Osteoblast (primary cell): ENCODE data around the gene DHX15. TPM values are rescaled to one million over a fixed set of nuclear protein-coding genes. Genes with fewer than 3 reads are reported as not detected.

Experiments
- DNase-seq: peaks from one replicate; pipeline ENCODE4 v3.0.0; 2011; ENCODE audit warnings: low spot score, mixed read lengths; ENCODE audit not compliant: insufficient read length; ENCODE audit errors: missing footprints
- H2AFZ ChIP-seq: 2 replicates; pipeline ENCODE4 v1.6.0; 2011; ENCODE audit warnings: mild to moderate bottlenecking, low read length
- H3K27ac ChIP-seq: 2 replicates; pipeline ENCODE4 v1.5.1; 2011; ENCODE audit warnings: mild to moderate bottlenecking, low read depth, low read length, moderate library complexity
- H3K27me3 ChIP-seq: 2 replicates; pipeline ENCODE4 v1.6.0; 2012; ENCODE audit warnings: mild to moderate bottlenecking, control low read depth, inconsistent platforms, low read length, moderate library complexity; ENCODE audit not compliant: insufficient read depth
- H3K36me3 ChIP-seq: 2 replicates; pipeline ENCODE4 v1.5.1; 2011; ENCODE audit warnings: mild to moderate bottlenecking, low read length, control low read depth, moderate library complexity; ENCODE audit not compliant: insufficient read depth
- H3K4me1 ChIP-seq: 2 replicates; pipeline ENCODE4 v1.5.1; 2011; ENCODE audit warnings: mild to moderate bottlenecking, low read length, control low read depth, moderate library complexity; ENCODE audit not compliant: insufficient read depth
- H3K4me2 ChIP-seq: 2 replicates; pipeline ENCODE4 v1.6.0; 2011; ENCODE audit warnings: mild to moderate bottlenecking, low read length; ENCODE audit not compliant: insufficient read depth
- H3K4me3 ChIP-seq: fragments of 200-600 bp; sonication (generic); 3 replicates; pipeline ENCODE4 v1.5.1; 2012; ENCODE audit warnings: mild to moderate bottlenecking, low read length, inconsistent platforms; ENCODE audit not compliant: insufficient read depth
- H3K79me2 ChIP-seq: 2 replicates; pipeline ENCODE4 v1.6.0; 2012; ENCODE audit warnings: mild to moderate bottlenecking, low read length, control low read depth, inconsistent platforms; ENCODE audit not compliant: insufficient read depth
- H3K9me3 ChIP-seq: 2 replicates; pipeline ENCODE4 v1.5.1; 2011; ENCODE audit warnings: low read depth, low read length, control low read depth
- H4K20me1 ChIP-seq: 2 replicates; pipeline ENCODE4 v1.6.0; 2012; ENCODE audit warnings: mild to moderate bottlenecking, low read length, control low read depth; ENCODE audit not compliant: insufficient read depth
- total RNA-seq: library from RNA; depleted of rRNA; stranded (reverse); fragments of >200 nt; gene quantifications from 2 replicates; pipeline ENCODE4 v1.2.3, GENCODE V29; 2012
- TF ChIP-seq, protein P1 (sequence below): IDR thresholded peaks from 2 replicates; pipeline ENCODE4 v1.5.1; 2011; ENCODE audit warnings: mild to moderate bottlenecking, low read depth, low read length, moderate library complexity; ENCODE audit errors: extremely low read depth

DHX15 gene
- total RNA-seq, 1 donor: 109 TPM

- H3K4me3 ChIP-seq: no peak overlapping the region
- TF ChIP-seq, protein P1, sequence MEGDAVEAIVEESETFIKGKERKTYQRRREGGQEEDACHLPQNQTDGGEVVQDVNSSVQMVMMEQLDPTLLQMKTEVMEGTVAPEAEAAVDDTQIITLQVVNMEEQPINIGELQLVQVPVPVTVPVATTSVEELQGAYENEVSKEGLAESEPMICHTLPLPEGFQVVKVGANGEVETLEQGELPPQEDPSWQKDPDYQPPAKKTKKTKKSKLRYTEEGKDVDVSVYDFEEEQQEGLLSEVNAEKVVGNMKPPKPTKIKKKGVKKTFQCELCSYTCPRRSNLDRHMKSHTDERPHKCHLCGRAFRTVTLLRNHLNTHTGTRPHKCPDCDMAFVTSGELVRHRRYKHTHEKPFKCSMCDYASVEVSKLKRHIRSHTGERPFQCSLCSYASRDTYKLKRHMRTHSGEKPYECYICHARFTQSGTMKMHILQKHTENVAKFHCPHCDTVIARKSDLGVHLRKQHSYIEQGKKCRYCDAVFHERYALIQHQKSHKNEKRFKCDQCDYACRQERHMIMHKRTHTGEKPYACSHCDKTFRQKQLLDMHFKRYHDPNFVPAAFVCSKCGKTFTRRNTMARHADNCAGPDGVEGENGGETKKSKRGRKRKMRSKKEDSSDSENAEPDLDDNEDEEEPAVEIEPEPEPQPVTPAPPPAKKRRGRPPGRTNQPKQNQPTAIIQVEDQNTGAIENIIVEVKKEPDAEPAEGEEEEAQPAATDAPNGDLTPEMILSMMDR: no peak
- H3K9me3 ChIP-seq: no peaks in the 10 kb centered on the region
- no peaks in the 10 kb centered on the region for H3K36me3 ChIP-seq
- no peaks in the 10 kb centered on the region for H3K79me2 ChIP-seq
- DNase-seq: no peak
- no peaks in the 10 kb centered on the region for H3K4me1 ChIP-seq
- no peak overlapping the region for H3K27ac ChIP-seq
- no peaks in the 10 kb centered on the region for H4K20me1 ChIP-seq
- no peak overlapping the region for H2AFZ ChIP-seq
- H3K4me2 ChIP-seq: no peak overlapping the region
- H3K27me3 ChIP-seq: peaks cover 5% of the 10 kb centered on the region
Measured at GRCh38 chr4:24613502-24613901, 29.1 kb upstream of the DHX15 start.

GRCh38 chr4:24611575-24611974 lies 27.2 kb upstream of the DHX15 start:
- no peaks in the 10 kb centered on the region for H3K9me3 ChIP-seq
- no peaks in the 10 kb centered on the region for H3K36me3 ChIP-seq
- DNase-seq: no peak
- H3K27ac ChIP-seq: no peak overlapping the region
- no peaks in the 10 kb centered on the region for H3K79me2 ChIP-seq
- no peaks in the 10 kb centered on the region for H3K4me1 ChIP-seq
- TF ChIP-seq, protein P1: no peak
- peaks cover 5% of the 10 kb centered on the region for H3K27me3 ChIP-seq
- H4K20me1 ChIP-seq: no peaks in the 10 kb centered on the region
- H3K4me2 ChIP-seq: peak overlapping the region; percentile 18
- H3K4me3 ChIP-seq: peak overlapping the region; percentile 52
- H2AFZ ChIP-seq: peak overlapping the region; percentile 29

DNA sequence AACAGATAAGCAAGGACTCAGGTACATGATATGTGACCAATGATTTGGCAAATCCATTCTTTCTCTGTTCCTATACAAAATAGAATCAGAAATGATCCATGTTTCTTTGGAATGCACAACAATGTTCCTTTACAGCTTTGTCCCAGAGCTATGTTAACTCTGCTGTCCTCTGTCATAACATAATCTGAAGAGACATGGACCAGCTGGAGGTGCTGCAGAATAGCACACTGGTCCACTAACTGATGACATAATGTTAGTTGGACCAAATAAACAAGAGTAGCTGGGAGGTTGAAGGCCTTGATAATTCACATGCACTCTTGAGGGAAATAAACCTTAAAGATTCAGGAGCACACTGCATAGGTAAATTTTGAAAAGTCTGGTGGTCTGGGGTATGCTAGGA lies 23.0 kb upstream of the DHX15 start:
- no peak for DNase-seq
- no peak overlapping the region for H2AFZ ChIP-seq
- no peak overlapping the region for H3K27ac ChIP-seq

DNA sequence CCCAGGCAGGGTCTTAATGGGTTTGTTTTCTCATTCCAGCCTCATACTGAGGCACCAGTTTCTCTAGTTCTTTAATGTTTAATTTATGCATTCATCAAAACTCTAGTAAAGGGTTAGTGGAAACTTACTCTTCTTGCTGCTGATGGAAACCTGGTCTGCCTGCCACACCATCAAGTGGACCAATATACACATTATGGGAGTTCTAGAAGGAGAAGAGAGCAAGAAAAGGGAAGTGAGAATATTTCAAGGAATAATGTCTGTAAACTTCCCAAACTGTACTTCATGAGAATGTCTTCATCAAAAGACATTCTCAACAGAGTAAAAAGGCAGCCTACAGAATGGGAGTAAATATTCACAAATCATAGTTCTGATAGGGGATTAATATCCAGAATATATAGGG lies 20.9 kb upstream of the DHX15 start:
- H2AFZ ChIP-seq: no peak overlapping the region
- no peak overlapping the region for H3K4me2 ChIP-seq
- TF ChIP-seq, protein P1: no peak
- H3K4me3 ChIP-seq: no peak overlapping the region
- H3K27ac ChIP-seq: no peak overlapping the region
- no peaks in the 10 kb centered on the region for H3K9me3 ChIP-seq
- H3K4me1 ChIP-seq: no peaks in the 10 kb centered on the region
- H3K79me2 ChIP-seq: no peaks in the 10 kb centered on the region
- no peaks in the 10 kb centered on the region for H4K20me1 ChIP-seq
- peaks cover 3% of the 10 kb centered on the region for H3K27me3 ChIP-seq
- DNase-seq: no peak
- no peaks in the 10 kb centered on the region for H3K36me3 ChIP-seq

More for the DNA sequence above, 23.0 kb upstream of the DHX15 start:
- no peaks in the 10 kb centered on the region for H4K20me1 ChIP-seq
- no peaks in the 10 kb centered on the region for H3K79me2 ChIP-seq
- TF ChIP-seq, protein P1: no peak
- H3K4me2 ChIP-seq: no peak overlapping the region
- H3K4me1 ChIP-seq: no peaks in the 10 kb centered on the region
- H3K9me3 ChIP-seq: no peaks in the 10 kb centered on the region
- H3K4me3 ChIP-seq: no peak overlapping the region
- no peaks in the 10 kb centered on the region for H3K36me3 ChIP-seq
- H3K27me3 ChIP-seq: peaks cover under 1% of the 10 kb centered on the region
